PC-9 (cell line): ENCODE data around the gene PSTPIP1. TPM values are rescaled to one million over a fixed set of nuclear protein-coding genes. Genes with fewer than 3 reads are reported as not detected.

Experiments used
- BruUV-seq: library from RNA; stranded (reverse); fragments of 400-500 nt; replicated peaks from 2 replicates; lab custom pipeline; 2021; lab: Mats Ljungman, UMichigan
- CTCF ChIA-PET: fragments of 300-600 bp; sonication (Branson Sonifier 250); formaldehyde crosslinking; loops from one replicate; lab custom pipeline; 2022; ENCODE audit warnings: antibody characterized with exemption; lab: Charles Lee
- POLR2A ChIA-PET: fragments of 300-600 bp; sonication (Branson Sonifier 250); formaldehyde crosslinking; loops from one replicate; lab custom pipeline; 2022; ENCODE audit warnings: antibody characterized with exemption; ENCODE audit not compliant: unreplicated experiment; lab: Charles Lee
- DNase-seq, 2 experiments: peaks; one replicate each; pipeline versions ENCODE4 v3.0.0 to v3.0.0-alpha.2; 2015 to 2022; ENCODE audit warnings: mixed read lengths in 1 of 2
- H2AFZ ChIP-seq: fragments of 200-600 bp; sonication (generic); 2 replicates; pipeline ENCODE4 v1.8.1; 2017; ENCODE audit warnings: antibody characterized with exemption
- H3F3A ChIP-seq: fragments of 200-600 bp; sonication (generic); 2 replicates; pipeline ENCODE4 v1.8.1; 2017; ENCODE audit warnings: antibody characterized with exemption, mild to moderate bottlenecking, low read depth; ENCODE audit not compliant: insufficient read depth
- H3K27ac ChIP-seq: fragments of 200-600 bp; sonication (generic); 2 replicates; pipeline ENCODE4 v1.6.1; 2016; ENCODE audit warnings: mixed run types
- H3K27me3 ChIP-seq: fragments of 200-600 bp; sonication (generic); 2 replicates; pipeline ENCODE4 v1.6.1; 2016; ENCODE audit warnings: low read depth, mixed run types; ENCODE audit not compliant: insufficient read depth
- H3K36me3 ChIP-seq: fragments of 200-600 bp; sonication (generic); 2 replicates; pipeline ENCODE4 v1.6.1; 2016; ENCODE audit warnings: low read depth, mixed run types
- H3K4me1 ChIP-seq: fragments of 200-600 bp; sonication (generic); replicated peaks from 2 replicates; pipeline ENCODE4 v1.6.1; 2016; ENCODE audit warnings: mixed run types; ENCODE audit not compliant: insufficient read depth
- H3K4me2 ChIP-seq: fragments of 200-600 bp; sonication (generic); 2 replicates; pipeline ENCODE4 v1.6.1; 2017; ENCODE audit warnings: mixed run types
- H3K4me3 ChIP-seq: fragments of 200-600 bp; sonication (generic); 2 replicates; pipeline ENCODE4 v1.6.1; 2016; ENCODE audit warnings: mixed run types
- H3K79me2 ChIP-seq: fragments of 200-600 bp; sonication (generic); 2 replicates; pipeline ENCODE4 v1.6.1; 2017; ENCODE audit warnings: low read depth, mixed run types
- H3K9me2 ChIP-seq: fragments of 200-600 bp; sonication (generic); 2 replicates; pipeline ENCODE4 v1.8.1; 2017; ENCODE audit warnings: mild to moderate bottlenecking; ENCODE audit not compliant: insufficient read depth
- H3K9me3 ChIP-seq: fragments of 200-600 bp; sonication (generic); 2 replicates; pipeline ENCODE4 v1.8.1; 2016; ENCODE audit warnings: low read depth; ENCODE audit not compliant: insufficient read depth
- H4K20me1 ChIP-seq: fragments of 200-600 bp; sonication (generic); 2 replicates; pipeline ENCODE4 v1.8.1; 2017; ENCODE audit not compliant: insufficient read depth
- EZH2 ChIP-seq: fragments of 200-600 bp; sonication (generic); IDR thresholded peaks from 2 replicates; pipeline ENCODE4 v1.8.0; 2017; ENCODE audit warnings: antibody characterized with exemption, low read depth
- intact Hi-C: fragments of 100-400 bp; cut with micrococcal nuclease; formaldehyde crosslinking; loops from one replicate; pipeline ENCODE4 v1.10.0; 2022; ENCODE audit not compliant: unreplicated experiment
- total RNA-seq: library from RNA; stranded (reverse); gene quantifications from 2 replicates; pipeline ENCODE4 v1.2.3, GENCODE V29; 2021
- TF ChIP-seq, protein P1 (sequence below): fragments of 200-600 bp; sonication (generic); conservative IDR thresholded peaks from 2 replicates; pipeline ENCODE4 v1.6.1; 2017; ENCODE audit warnings: mixed run types, antibody characterized with exemption, mild to moderate bottlenecking, moderate library complexity

Gene PSTPIP1
- total RNA-seq, 1 experiment from 2014 or later: not detected

DNA sequence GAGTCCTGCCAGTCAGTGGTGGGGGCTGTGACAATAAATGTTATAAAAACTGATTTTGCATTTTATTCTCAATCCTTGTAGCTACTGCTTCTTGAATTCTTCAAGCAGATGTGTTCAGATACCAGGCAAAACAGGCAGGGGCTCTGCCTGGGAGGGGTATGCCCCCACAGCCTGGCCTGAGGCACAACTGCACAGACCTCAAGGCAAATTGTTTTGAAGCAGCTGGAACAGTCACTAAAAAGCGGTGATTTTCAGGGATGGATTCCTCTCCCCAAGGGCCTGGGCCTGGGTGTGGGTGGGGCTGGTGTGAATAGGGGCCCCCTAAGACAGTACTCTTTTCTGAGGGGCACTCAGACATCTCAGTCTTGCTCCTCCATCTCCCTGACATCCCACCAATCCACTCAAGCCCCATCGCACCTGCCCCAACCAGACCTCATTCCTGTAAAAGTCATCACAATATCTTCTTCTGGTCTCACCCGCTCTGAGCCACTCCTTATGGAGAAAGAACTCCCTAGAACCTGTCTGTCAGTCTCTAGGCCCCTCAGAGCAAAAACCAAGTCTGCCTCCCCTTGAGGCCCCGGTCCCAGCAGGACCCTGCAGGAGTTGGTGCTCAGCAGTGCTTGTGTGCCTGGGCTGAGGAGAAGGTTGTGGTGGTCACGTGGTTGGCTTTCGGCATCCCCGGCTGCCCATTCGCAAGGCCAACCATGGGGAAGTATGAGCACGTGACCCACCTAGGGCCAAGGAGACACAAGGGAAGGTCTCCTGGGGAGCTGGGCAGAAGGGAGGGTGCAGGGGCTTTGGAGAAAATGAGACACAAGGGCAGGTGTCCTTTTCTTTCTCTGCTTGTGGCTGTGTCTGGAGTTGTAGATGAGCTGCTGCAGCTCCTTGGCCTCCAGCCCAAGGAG lies 2.9 kb upstream of the PSTPIP1 start:
- POLR2A ChIA-PET: no interaction called here

DNA sequence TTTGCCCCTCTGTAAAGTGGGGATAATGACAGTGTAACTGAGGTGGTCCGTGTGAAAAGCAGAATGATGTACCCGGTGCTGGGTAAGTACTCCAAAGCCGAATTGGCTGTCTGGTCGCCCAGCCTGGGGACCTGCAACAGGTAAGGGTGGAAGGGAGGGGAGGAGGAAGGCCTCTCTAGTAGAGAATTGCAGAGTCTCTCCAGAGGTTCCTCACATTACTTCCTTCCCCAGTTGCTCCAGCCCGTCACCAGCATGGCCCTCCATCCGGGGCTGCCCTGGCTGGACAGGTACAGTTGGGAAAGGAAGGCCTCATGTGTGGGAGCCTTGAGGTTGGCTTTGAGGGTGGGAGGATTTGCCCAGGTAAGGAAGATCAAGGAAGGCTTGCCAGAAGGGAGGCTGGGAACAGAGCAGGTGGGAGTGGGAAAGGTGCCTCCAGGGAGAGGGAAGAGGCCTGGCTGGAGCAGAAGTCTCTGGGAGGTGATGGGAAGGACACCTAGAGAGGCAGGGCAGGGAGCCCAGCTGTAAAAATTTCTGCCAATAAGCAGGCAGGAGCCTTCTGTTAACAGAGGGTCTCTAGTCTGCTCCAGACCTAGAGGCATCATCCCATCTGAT lies 1.7 kb upstream of the PSTPIP1 start:
- Histone ChIP-seq H3K9me2 (no peaks in the 10 kb centered on the region), H3K4me3 (no peak overlapping the region), H4K20me1 (no peaks in the 10 kb centered on the region), H3F3A (no peaks in the 10 kb centered on the region), H3K36me3 (no peaks in the 10 kb centered on the region), H2AFZ (no peak overlapping the region), H3K4me1 (no peaks in the 10 kb centered on the region), H3K9me3 (no peaks in the 10 kb centered on the region), H3K27ac (no peak overlapping the region), H3K79me2 (no peaks in the 10 kb centered on the region), H3K27me3 (no peaks in the 10 kb centered on the region), H3K4me2 (no peak overlapping the region)
- no peak for TF ChIP-seq EZH2
- TF ChIP-seq, protein P1, sequence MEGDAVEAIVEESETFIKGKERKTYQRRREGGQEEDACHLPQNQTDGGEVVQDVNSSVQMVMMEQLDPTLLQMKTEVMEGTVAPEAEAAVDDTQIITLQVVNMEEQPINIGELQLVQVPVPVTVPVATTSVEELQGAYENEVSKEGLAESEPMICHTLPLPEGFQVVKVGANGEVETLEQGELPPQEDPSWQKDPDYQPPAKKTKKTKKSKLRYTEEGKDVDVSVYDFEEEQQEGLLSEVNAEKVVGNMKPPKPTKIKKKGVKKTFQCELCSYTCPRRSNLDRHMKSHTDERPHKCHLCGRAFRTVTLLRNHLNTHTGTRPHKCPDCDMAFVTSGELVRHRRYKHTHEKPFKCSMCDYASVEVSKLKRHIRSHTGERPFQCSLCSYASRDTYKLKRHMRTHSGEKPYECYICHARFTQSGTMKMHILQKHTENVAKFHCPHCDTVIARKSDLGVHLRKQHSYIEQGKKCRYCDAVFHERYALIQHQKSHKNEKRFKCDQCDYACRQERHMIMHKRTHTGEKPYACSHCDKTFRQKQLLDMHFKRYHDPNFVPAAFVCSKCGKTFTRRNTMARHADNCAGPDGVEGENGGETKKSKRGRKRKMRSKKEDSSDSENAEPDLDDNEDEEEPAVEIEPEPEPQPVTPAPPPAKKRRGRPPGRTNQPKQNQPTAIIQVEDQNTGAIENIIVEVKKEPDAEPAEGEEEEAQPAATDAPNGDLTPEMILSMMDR: no peak
- ChIA-PET CTCF (no interaction called here), POLR2A (no interaction called here)
- no TSS peak for BruUV-seq
- DNase-seq: no peak
- intact Hi-C loops: no loop called here

More for the DNA sequence above, 2.9 kb upstream of the PSTPIP1 start:
- H3K9me2 ChIP-seq: no peaks in the 10 kb centered on the region
- no peaks in the 10 kb centered on the region for H3K36me3 ChIP-seq
- H3K4me2 ChIP-seq: no peak overlapping the region
- H3K4me1 ChIP-seq: no peaks in the 10 kb centered on the region
- H3K79me2 ChIP-seq: no peaks in the 10 kb centered on the region
- no peak overlapping the region for H2AFZ ChIP-seq
- BruUV-seq: no TSS peak
- H3K4me3 ChIP-seq: no peak overlapping the region
- H4K20me1 ChIP-seq: no peaks in the 10 kb centered on the region
- H3F3A ChIP-seq: no peaks in the 10 kb centered on the region
- no peak overlapping the region for H3K27ac ChIP-seq
- no peak for TF ChIP-seq EZH2
- TF ChIP-seq, protein P1: no peak
- no peaks in the 10 kb centered on the region for H3K9me3 ChIP-seq
- DNase-seq: no peak
- CTCF ChIA-PET: no interaction called here
- H3K27me3 ChIP-seq: no peaks in the 10 kb centered on the region
- intact Hi-C loops: no loop called here

DNA sequence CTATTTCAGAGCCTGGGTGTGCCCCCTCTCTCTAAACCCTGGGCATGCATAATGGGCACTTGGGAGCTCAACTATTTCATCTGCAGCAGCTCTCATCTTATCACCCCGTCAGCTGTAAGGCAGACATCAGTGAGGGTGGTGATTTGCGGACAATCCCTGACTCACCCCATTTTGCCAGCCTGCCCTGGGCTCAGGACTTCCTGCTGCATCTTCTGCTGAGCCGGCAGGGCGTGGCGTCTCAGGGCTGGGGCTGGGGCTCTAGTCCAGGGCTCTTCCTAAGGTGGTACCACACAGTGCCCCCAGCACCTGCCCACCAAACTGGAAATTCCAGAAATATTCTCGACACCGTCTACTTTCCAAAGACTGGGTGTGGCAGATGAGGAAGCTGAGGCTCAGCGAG lies 925 bp upstream of the PSTPIP1 start:
- peak in 1 of 2 experiments; percentile 47 for DNase-seq
- ChIA-PET CTCF (no interaction called here), POLR2A (no interaction called here)
- Histone ChIP-seq H3K27me3 (no peaks in the 10 kb centered on the region), H4K20me1 (no peaks in the 10 kb centered on the region), H2AFZ (no peak overlapping the region), H3K4me1 (no peaks in the 10 kb centered on the region), H3K4me2 (no peak overlapping the region), H3K9me2 (no peaks in the 10 kb centered on the region), H3F3A (no peaks in the 10 kb centered on the region), H3K79me2 (no peaks in the 10 kb centered on the region), H3K4me3 (no peak overlapping the region), H3K27ac (no peak overlapping the region), H3K36me3 (no peaks in the 10 kb centered on the region), H3K9me3 (no peaks in the 10 kb centered on the region)
- BruUV-seq: no TSS peak
- no peak for TF ChIP-seq EZH2
- TF ChIP-seq, protein P1: no peak
- intact Hi-C loops: no loop called here
